ENCODE data around the gene COLEC11.
"Not testable (repeated sequence)": the region's sequence is repeated elsewhere in the genome, so short reads cannot be mapped to it uniquely, and the experiment has no call there.

The COLEC11 gene

GRCh38 chr2:3626118-3626811 is 31.4 kb downstream of the COLEC11 start:
- no peak for DNase-seq

GRCh38 chr2:3626812-3627499 is 32.0 kb downstream of the COLEC11 start:
- DNase-seq, result no peak

- no peak for DNase-seq
These were observed 32.7 kb downstream of the COLEC11 start for GRCh38 chr2:3627500-3628100.

GRCh38 chr2:3628241-3628679 is 33.3 kb downstream of the COLEC11 start:
- no peak for DNase-seq

- DNase-seq, result no peak
These were observed 33.9 kb downstream of the COLEC11 start for GRCh38 chr2:3628800-3629199.

GRCh38 chr2:3630631-3631030 is 35.7 kb downstream of the COLEC11 start:
- no peak for DNase-seq

- DNase-seq, result no peak
These were observed 36.4 kb downstream of the COLEC11 start for GRCh38 chr2:3631161-3631850.

- no peak for DNase-seq
These were observed 37.1 kb downstream of the COLEC11 start for GRCh38 chr2:3631851-3632659.

- no peak for DNase-seq
These were observed 38.4 kb downstream of the COLEC11 start for GRCh38 chr2:3633089-3633981.

- no peak for DNase-seq
These were observed 39.2 kb downstream of the COLEC11 start for GRCh38 chr2:3633982-3634595.

- no peak for DNase-seq
These were observed 39.7 kb downstream of the COLEC11 start for GRCh38 chr2:3634596-3635121.

- DNase-seq, result no peak
These were observed 40.5 kb downstream of the COLEC11 start for GRCh38 chr2:3635171-3635974.

- not testable (repeated sequence) for DNase-seq
These were observed 41.0 kb downstream of the COLEC11 start for GRCh38 chr2:3635975-3636327.

- no peak for DNase-seq
These were observed 41.8 kb downstream of the COLEC11 start for GRCh38 chr2:3636586-3637310.

GRCh38 chr2:3637311-3637675 is 42.4 kb downstream of the COLEC11 start:
- DNase-seq, result no peak

- no peak for DNase-seq
These were observed 43.0 kb downstream of the COLEC11 start for GRCh38 chr2:3637692-3638455.

GRCh38 chr2:3638456-3638810 is 43.5 kb downstream of the COLEC11 start:
- DNase-seq, result no peak

GRCh38 chr2:3639015-3639630 is 44.2 kb downstream of the COLEC11 start:
- DNase-seq, result no peak

Measured in SIG-M5 (cell line).